GM21526 (cell line): ENCODE data around the gene ALKBH8.

Experiments
- ATAC-seq: cut with Tn5 transposase; IDR thresholded peaks from one replicate; pipeline ENCODE4 v1.9.1; 2021; ENCODE audit warnings: moderate library complexity; ENCODE audit not compliant: unreplicated experiment, low FRiP score

Gene ALKBH8, protein sequence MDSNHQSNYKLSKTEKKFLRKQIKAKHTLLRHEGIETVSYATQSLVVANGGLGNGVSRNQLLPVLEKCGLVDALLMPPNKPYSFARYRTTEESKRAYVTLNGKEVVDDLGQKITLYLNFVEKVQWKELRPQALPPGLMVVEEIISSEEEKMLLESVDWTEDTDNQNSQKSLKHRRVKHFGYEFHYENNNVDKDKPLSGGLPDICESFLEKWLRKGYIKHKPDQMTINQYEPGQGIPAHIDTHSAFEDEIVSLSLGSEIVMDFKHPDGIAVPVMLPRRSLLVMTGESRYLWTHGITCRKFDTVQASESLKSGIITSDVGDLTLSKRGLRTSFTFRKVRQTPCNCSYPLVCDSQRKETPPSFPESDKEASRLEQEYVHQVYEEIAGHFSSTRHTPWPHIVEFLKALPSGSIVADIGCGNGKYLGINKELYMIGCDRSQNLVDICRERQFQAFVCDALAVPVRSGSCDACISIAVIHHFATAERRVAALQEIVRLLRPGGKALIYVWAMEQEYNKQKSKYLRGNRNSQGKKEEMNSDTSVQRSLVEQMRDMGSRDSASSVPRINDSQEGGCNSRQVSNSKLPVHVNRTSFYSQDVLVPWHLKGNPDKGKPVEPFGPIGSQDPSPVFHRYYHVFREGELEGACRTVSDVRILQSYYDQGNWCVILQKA

DNA sequence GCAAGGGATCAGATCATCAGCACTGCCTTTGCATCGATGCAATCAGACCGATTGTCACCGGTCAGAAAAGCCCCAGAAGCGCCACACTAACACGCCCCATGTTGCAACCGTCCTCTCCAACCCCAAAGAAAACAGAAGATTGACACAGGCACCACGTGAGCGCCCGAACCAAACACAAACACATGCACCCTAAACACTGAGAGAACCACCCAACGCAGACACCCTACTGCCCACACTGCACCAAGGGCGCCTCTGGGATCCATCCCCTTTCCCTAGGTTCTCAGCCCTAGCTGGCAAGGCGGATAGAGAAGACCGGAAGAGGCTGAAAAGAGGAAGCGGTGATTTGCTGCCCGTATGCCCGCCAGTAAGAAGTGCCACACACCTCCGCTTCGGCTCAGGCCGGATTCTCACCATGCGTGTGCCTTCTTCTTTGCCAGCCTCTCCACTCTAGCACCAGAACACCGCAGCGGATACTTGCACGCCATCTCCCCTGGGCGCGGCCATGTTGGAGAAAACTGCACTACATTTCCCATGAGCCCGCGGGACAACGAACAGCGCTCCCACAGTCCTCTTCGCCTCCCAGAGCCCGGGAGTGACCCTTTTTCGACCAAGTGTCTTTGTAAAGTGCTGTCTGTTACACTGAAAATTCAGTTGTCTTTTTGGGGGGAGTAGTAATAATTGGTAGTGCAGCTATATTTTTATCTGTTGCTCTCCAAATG, at the start of gene ALKBH8:
Gene ALKBH8, minus strand, starts transcription at position 517 of the 719 bp plus-strand sequence. CDS start 4,842 bp downstream, outside the sequence.
- ATAC-seq: peak; percentile 71

DNA sequence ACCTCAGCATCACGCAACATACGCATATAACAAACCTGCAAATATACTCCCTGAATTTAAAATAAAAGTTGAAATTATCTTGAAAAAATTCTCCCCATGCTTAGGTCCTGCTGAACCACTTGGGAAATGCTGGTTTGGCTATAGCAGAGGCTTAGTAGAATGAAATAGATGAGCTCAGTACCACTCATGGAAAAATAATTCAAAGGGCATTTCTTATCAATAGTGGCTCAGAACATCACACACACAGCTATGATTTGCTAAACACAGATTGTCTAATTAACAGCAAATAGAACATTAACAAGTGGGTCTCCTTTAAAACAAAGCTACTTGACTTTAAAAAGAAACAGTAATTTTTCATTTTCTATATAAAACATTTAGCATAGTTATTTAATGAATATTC, 46.9 kb upstream of the ALKBH8 start:
- no peak for ATAC-seq

DNA sequence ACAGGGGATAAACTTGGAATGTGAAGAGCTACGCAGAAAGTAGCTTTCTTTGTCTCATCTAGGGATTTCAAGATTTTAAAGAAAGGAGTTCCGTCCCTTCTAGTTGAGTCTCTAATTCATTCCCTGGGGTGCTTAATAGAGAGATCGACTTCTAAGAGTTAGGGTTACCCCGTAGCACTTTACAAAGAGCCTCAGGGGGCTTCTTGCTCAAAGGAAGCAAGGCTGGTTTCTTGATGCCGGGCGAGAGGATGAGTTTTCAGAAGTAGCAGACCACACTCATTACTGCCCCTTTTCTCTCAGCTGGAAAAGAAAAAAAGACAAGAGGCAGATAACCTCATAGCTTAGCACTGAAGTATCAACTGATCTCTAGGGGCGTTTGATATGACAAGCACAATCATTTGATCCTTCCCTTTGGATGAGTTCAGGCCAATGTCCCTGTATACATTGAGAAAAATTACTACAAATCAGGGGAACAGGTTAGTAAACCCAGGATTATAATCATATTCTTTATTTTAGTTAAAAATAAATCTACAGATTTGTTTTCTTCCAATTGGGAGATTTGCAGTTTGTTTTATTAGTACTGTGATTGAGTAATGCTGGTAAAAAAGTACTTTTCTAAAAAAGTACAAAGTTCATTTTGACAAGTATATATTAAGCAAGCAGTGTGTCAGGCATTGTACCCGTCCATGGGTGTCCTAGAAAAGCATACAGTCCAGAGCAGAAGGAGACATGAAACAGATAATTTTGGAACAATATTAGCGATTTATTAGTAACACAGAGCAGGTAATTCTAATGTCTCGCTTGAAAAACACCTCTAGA, 44.1 kb upstream of the ALKBH8 start:
- no peak for ATAC-seq

DNA sequence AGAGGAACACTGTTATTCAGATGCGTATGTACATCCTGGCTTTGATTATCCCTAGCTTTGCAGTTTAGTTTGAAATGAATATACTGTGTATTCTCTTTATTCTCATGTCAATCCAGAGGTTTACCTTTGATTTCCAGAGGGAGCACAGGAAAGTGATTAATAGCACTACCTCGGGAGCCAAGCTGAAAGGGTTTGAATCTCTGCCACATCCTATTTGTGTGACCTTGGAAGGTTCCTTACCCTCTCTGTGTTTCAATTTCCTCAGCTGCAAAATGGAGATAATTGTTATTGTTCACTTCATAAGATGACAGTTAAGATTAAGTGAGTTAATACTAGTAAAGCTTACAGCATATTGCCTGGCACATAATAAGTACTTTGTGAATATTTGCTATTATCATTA, 43.3 kb upstream of the ALKBH8 start:
- no peak for ATAC-seq

DNA sequence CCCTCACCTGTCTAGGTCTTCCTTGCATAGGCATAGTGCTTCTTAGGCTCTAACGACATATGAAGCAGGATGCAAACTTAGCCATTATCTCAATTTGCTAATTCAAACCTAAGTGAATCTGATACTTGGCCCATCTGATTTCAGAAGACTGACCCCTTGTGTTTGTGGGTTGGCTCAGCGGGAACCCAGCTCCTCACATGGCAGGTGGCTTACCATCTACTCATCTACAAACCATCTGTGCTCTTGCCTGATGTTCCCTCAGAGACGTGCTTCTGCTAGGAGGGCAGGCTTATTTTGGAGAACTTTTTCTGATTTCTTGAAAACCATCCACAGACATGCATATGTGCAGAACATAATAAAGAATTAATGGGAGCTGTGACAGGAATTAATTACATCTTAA, 40.6 kb upstream of the ALKBH8 start:
- ATAC-seq: no peak

DNA sequence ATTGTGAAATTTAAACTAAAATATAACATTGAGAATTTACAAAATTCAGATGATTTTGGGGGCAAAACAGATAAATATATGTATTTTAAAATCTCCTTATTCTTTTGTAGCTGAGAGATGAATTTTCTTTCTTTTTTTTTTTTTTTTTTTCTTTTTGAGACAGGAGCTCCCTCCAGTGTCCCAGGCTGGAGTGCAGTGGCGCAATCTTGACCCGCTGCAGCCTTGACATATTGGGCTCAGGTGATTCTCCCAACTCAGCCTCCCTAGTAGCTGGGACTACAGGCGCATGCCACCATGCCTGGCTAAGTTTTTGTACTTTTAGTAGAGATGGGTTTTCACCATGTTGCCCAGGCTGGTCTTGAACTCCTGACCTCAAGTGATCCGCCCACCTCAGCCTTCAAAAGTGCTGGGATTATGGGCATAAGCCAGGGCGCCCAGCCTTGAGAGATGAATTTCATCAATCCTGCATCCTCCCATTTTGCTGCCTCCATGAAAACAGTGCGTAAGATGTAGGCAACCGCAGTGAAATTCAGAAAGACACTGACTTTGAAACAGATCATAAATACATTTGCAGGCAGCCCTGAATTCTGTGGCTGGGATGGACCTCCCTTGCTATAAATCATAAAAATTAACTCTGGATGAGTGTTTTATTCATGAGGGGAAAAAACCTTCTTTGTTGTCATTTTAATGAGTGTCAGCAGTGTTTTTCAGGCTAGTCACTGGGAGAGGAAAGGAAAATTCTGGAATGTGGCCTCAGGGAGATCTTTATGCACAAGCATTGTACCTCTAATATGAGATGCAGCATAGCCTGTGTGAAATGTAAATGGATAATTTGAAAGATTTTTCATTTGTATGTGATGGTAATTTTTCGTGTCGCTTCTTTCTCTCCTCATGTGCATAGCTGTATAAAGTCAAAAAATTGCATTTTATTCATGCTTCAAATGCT, 39.8 kb upstream of the ALKBH8 start:
- ATAC-seq: no peak

DNA sequence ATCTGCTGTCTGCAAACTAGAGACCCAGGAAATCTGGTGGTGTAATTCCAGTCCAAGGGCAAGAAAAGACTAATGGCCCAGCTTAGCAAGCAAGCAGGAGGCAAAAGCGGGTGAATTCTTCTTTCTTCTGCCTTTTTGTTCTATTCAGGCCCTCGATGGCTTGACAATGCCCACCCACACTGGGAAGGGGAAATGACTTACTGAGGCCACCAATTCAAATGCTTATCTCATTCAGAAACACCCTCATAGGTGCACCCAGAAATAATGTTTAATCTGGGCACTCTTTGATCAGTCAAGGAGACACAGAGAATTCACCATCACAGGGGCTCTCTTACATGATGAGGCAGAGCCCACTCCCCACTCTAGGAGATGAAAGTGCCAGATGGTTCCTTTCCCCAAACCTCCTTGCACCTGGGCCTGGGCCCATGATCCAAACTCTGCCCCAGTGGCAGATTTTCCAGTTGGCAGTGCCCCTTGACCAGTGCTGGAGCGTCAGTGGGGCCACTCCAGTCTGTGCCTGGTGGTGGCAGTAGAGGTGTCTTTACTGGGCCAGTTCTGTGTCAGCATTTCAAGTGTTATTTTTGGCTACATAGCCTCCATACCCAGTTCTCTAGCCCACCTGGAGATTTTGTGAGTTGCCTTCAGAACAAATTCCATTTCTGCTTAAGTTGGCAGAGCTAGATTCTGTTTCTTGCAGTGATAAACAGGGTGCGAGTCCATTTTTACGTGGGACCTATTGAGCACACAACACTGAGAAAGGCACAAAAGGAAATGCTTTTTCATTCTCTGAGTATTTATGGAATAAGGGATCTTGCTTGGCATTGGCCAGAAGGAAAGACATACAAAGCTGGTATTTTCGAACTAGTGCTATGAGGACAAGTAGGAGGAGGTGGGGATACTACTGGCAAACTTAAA, 32.9 kb upstream of the ALKBH8 start:
- ATAC-seq: peak; percentile 84

DNA sequence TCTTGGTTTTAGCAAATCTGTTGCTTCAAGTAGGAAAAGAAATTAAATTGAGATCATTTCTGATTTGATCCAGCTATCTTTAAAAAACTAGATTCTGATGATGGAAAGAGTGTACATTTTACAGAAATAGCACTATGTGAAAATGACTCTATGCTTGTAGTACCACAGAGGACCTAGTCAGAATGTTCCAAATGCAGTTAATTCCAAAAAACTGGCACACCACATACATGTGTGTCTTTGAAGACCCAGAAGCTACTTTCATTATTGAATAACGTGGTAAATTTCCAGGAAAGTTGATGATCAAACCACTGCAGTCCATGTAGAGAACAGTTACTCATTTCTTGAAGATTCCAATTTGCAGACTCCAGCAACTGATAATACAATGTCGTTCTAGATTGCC, 29.2 kb upstream of the ALKBH8 start:
- no peak for ATAC-seq

DNA sequence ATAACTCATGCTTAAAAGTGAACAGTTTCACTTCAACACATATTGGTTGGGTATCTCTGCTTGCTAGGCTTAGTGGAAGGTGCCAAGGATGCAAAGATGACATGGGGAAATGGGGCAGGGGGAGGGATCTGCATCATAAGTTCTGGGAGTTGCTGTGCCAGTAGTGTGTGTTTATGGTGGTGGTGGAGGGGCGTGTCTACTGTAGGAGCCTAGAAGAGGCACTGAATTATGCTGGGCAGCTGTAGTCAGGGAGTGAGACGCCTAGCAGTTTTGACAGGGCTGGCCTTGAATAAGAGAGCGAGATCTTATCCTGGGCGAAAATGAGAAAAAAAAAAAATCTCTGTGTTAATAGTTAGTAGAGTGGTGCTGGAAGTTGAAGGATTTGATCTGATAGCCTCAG, 28.4 kb upstream of the ALKBH8 start:
- no peak for ATAC-seq

DNA sequence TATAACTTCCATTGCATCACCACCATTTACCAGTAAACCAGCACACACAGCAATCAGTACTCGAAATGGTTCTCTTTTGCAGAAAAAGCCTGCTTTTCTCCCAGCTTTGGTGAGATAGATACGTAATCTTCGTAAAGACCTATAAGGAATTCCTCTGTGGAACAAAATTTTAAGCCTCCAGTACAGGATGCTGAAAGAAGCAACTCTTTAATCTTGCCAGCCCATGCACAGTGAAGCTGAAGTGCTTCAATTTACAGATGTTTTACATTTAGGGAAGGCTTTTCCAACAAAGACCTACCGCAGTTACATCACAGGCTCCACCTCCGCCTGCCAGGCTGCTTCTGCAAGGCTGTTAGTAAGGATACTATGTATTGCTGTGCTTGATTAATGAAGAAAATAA, 27.3 kb upstream of the ALKBH8 start:
- ATAC-seq: no peak

DNA sequence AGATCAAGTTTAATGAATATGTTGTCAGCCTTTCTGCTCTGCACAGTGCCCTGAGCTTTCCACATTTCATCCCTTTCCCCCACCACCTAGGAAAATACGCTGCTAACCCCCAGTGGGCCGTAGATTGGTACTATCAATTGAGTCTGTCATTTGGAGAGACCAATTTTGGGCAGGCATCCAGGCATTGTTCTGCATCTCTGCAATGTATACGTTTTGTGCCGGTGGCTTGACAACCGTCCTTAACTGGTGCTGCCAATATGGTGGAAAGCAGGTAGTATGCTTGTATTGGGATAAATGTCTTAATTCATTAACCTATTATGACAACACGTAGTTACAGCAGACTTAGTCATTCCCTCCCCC, 26.7 kb upstream of the ALKBH8 start:
- no peak for ATAC-seq

DNA sequence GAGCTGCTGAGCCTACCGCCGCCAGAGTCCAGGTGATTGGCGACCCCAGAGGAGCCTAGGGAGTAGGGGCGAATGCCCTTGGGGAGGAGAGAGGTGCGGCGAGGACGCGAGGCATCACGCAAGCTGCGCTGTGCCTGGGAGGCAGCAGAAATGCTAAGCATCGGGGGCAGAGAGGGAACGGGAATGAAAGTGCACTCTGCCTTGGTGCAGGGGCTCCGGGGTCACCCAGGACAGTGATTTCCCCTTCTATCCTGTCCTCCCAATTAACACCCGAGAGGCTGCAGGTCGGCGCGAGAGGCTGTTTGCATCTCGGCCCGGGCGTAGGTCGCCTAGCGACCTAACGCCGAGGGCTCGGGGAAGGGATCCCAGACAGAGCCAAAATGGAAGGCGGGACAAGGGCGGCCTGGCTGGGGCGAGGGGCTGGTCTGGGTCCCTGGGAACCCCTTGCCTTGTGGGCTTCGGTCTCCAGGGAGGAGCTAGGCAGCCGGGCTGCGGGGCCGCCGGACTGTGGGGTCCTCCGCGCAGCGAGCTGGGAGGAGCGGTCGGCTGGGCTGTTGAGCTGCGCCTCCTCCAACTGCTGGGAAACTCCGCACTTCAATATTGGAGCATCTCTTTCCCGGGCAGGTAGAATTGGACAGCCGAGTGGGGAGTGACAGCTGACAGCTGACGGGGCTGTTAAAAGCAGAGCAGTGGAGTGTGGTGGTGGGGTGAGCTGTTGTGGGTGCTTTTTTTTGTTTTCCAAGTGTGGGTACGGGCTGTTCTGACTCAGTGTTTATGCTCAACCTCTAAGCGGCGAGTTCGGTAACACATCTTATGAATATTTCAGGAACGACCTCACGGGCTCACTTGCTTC, 26.1 kb upstream of the ALKBH8 start:
- peak; percentile 36 for ATAC-seq

DNA sequence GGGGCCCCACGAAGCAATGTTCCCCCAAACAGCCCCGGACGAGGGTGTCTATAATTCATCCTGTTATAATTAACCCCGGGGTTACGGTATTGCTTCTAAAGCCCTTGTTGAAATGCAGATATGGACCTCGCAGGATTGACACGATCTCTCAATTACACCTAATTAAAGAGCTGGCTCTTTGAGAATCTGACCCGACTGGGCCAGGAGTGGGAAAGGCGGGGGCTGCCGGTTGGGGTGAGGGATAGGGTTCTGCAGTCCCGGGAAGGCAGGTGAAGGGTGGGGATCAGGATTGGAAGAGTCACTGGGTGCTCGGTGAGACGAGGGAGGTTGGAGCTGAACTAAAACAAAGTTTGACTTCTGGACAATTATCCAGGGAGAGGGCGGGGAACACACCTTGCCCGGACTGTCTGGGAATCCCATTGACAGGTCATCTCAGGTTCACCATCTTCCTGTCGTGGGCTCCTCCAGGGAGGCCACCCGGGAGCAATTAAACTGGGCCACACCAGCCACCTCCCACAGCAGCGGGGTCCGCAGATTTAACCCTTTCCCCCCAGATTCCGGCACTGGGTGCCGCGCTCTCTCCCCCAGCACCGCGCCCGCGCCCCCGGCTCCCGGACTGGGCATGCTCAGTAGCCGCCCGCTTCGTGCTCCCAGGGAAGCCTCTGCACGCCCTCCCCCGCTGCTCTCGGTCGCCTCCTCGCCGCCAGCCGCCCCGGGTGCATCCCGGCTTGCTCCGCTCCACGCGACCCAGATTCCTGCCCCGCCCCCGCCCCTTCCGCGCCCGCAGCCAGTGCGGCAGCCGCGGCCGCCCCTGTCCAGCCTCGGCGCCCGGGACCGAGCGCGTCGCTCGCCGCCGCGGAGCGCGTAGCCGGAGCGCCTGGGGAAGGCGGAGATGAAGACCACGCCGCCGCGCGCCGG, 25.2 kb upstream of the ALKBH8 start, which contains the start of gene ELMOD1:
Gene ELMOD1, plus strand, starts transcription at position 688 of the 918 bp plus-strand sequence. CDS start 27,043 bp downstream, outside the sequence.
- ATAC-seq: peak; percentile 52

DNA sequence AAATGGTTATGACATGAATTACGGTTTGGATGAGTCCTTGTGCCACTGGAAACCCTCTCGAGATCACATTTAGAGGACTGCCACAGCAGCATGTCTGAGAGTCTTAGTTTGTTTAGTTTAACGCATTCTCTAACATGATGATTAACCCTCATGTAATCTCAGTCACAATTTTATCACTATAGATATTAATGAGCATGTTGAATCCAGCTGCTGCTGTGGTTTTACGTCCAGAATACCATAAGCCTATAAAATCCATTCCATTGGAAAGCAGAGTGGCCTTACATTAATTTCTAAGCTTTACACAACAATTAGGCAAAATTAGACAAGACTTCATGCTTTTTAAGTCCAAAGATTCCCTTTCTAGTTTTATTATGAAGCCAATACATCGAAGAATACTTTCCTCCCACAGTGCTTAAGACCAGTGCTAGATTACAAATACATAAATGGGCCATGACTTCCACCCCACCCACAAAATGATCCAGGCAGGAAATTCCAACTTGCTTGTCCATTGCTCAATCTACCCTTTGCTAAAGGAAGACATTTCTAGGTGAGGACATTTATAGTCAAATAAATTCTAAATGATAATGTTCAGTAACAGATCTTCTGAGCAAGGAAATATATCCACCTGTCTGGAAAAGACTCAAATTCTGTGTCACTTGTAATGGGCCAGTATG, 21.9 kb upstream of the ALKBH8 start:
- no peak for ATAC-seq

DNA sequence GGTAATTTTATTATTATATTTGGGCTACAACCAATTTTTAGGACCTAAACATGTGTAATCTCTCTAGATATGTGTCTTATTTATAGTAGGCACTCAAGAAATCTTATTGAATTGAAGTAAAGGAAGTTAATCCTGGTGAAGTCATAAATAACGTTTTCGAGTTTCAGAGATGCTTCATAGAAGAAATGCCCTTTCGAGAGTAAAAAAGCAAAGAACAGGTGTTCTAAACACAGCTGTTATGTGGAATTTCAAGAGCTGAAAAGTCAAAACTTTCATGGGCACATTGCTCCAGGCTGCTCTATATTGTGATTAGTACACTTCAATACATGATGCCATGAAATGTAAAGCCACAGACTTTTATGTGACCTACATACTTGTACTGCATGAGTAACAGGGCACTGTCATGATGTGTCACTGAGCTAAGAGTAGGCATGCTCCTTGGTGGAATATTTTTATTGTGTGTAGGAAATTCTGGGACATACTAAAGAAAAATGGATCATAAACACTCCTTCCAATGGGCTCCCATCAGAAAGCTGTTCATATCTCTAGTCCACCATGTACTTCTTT, 18.2 kb upstream of the ALKBH8 start:
- ATAC-seq: no peak

DNA sequence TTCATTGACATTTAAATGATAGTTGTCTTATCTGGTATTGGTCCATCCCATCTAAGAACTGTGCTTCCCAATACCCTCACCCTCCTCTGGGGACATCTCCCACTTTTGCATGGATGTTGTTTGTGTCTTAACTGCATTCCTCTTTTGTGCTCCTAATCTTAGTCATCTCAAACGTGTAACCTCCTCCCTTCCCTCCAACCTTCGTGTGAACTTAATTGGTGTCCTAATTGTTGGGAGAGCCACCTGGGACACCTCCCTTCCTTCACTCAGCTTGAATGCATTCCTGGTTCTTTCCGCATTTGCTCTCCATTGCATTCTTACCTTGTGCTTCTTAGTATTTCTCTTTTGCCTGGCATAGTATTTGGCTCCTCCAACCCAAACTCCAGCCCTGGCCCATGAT, 15.6 kb upstream of the ALKBH8 start:
- no peak for ATAC-seq
